ENCODE results near the gene OXNAD1. TPM values are rescaled to one million over a fixed set of nuclear protein-coding genes. Genes with fewer than 3 reads are reported as not detected.

Gene OXNAD1
- total and polyA plus RNA-seq, 2 of the 13 experiments (the other 11 are each of a cell fraction or from before 2014, with no cell fraction given), result 9.9 to 18.8 TPM

- TF ChIP-seq FOSL1 (CRISPR knock-in tag; IDR thresholded peaks at IDR 0.05; ENCODE audit: borderline replicate concordance) (no peak), ZNF530 (CRISPR knock-in tag; IDR thresholded peaks at IDR 0.05; ENCODE audit: low read depth) (no peak), ZBTB2 (CRISPR knock-in tag; IDR thresholded peaks at IDR 0.05; ENCODE audit: low read depth) (peak; percentile 70), IKZF1 (IDR thresholded peaks at IDR 0.05) (no peak), MXD3 (CRISPR knock-in tag; IDR thresholded peaks at IDR 0.05) (no peak), ZGPAT (CRISPR knock-in tag; IDR thresholded peaks at IDR 0.05) (peak; percentile 86), ZNF609 (CRISPR knock-in tag; IDR thresholded peaks at IDR 0.05; ENCODE audit: borderline replicate concordance) (0 out of 2 replicates have a peak, but pooled peaks have one; percentile 13), ZNF800 (CRISPR knock-in tag; IDR thresholded peaks at IDR 0.05) (no peak), RELA (CRISPR knock-in tag; IDR thresholded peaks at IDR 0.05) (no peak), ZNF790 (CRISPR knock-in tag; IDR thresholded peaks at IDR 0.05; ENCODE audit: borderline replicate concordance) (no peak), GLMP (CRISPR knock-in tag; IDR thresholded peaks at IDR 0.05; ENCODE audit: borderline replicate concordance) (no peak), ZNF615 (CRISPR knock-in tag; IDR thresholded peaks at IDR 0.05; ENCODE audit: borderline replicate concordance) (no peak; the same call in 1 of the 2 replicates), BHLHE40 (IDR thresholded peaks at IDR 0.05; ENCODE audit: low read length) (no peak)
These were observed at the start of gene OXNAD1, which contains the start of gene DPH3 (continued) for GRCh38 chr3:16264708-16265454.

Measured in HepG2 (cell line).